SK-N-SH (cell line): ENCODE data around the gene BTAF1.
"Not testable (repeated sequence)": the region's sequence is repeated elsewhere in the genome, so short reads cannot be mapped to it uniquely, and the experiment has no call there.

ENCODE experiments used
- NFIC ChIP-seq: IDR thresholded peaks from 2 replicates; pipeline ENCODE4 v1.4.0; 2012; ENCODE audit warnings: borderline replicate concordance
- NRF1 ChIP-seq: IDR thresholded peaks from 2 replicates; pipeline ENCODE4 v1.6.1; 2012; ENCODE audit warnings: low read depth, mild to moderate bottlenecking, low read length
- POLR2AphosphoS5 ChIP-seq: IDR thresholded peaks from 2 replicates; pipeline ENCODE4 v1.6.1; 2012; ENCODE audit warnings: low read depth, low read length
- TEAD4 ChIP-seq: IDR thresholded peaks from 2 replicates; pipeline ENCODE4 v1.4.0; 2012; ENCODE audit warnings: mild to moderate bottlenecking, borderline replicate concordance; ENCODE audit not compliant: insufficient read depth

- not testable (repeated sequence) for TF ChIP-seq TEAD4, NFIC, NRF1, POLR2AphosphoS5
Measured at GRCh38 chr10:91894261-91894685, 29.3 kb upstream of the BTAF1 start.
